Neuronal stem cell (in vitro differentiated cells): ENCODE data around the gene PURB. TPM values are rescaled to one million over a fixed set of nuclear protein-coding genes. Genes with fewer than 3 reads are reported as not detected.
"Not testable (repeated sequence)": the region's sequence is repeated elsewhere in the genome, so short reads cannot be mapped to it uniquely, and the experiment has no call there.

Experiments
- DNase-seq: peaks from one replicate; pipeline ENCODE4 v3.0.0-alpha.2; 2013; ENCODE audit warnings: low spot score
- H2AFZ ChIP-seq: one replicate; pipeline ENCODE4 v1.6.1; 2013; ENCODE audit warnings: mild to moderate bottlenecking, low read length, inconsistent platforms
- H2AK5ac ChIP-seq: 2 replicates; pipeline ENCODE4 v1.6.1; 2013; ENCODE audit warnings: low read depth, mild to moderate bottlenecking, inconsistent platforms, low read length, moderate library complexity, mixed read lengths
- H2BK120ac ChIP-seq: 2 replicates; pipeline ENCODE4 v1.6.1; 2013; ENCODE audit warnings: low read depth, mild to moderate bottlenecking, inconsistent platforms, low read length, moderate library complexity, mixed read lengths
- H2BK12ac ChIP-seq: one replicate; pipeline ENCODE4 v1.6.1; 2013; ENCODE audit warnings: low read length, inconsistent platforms
- H2BK15ac ChIP-seq: 2 replicates; pipeline ENCODE4 v1.6.1; 2013; ENCODE audit warnings: mild to moderate bottlenecking, low read length, inconsistent platforms, mixed read lengths
- H2BK5ac ChIP-seq: one replicate; pipeline ENCODE4 v1.6.1; 2013; ENCODE audit warnings: inconsistent platforms, mild to moderate bottlenecking, low read length, moderate library complexity
- H3K14ac ChIP-seq: one replicate; pipeline ENCODE4 v1.6.1; 2013; ENCODE audit warnings: low read length, inconsistent platforms
- H3K18ac ChIP-seq: 2 replicates; pipeline ENCODE4 v1.6.1; 2013; ENCODE audit warnings: low read length, inconsistent platforms
- H3K23ac ChIP-seq: 2 replicates; pipeline ENCODE4 v1.6.1; 2013; ENCODE audit warnings: low read depth, mild to moderate bottlenecking, mixed read lengths, low read length, inconsistent platforms; ENCODE audit not compliant: poor library complexity
- H3K27ac ChIP-seq: replicated peaks from 3 replicates; pipeline ENCODE4 v1.5.1; 2013; ENCODE audit warnings: low read length, inconsistent platforms
- H3K27me3 ChIP-seq, 3 experiments: 2 replicates each; pipeline ENCODE4 v1.6.1; 2013; ENCODE audit warnings: low read length in 3 of 3, mild to moderate bottlenecking in 2 of 3, inconsistent platforms in 1 of 3, low read depth in 1 of 3, mixed read lengths in 1 of 3, moderate library complexity in 1 of 3; ENCODE audit not compliant: control insufficient read depth in 3 of 3, insufficient read depth in 3 of 3
- H3K36me3 ChIP-seq, 2 donors: replicated peaks in 1 of 2; 2 replicates each; pipeline ENCODE4 v1.6.1; 2013; ENCODE audit warnings: low read length in 2 of 2; ENCODE audit not compliant: control insufficient read depth in 2 of 2, insufficient read depth in 2 of 2
- H3K4ac ChIP-seq: 2 replicates; pipeline ENCODE4 v1.6.1; 2013; ENCODE audit warnings: inconsistent platforms, mild to moderate bottlenecking, low read length, moderate library complexity
- H3K4me1 ChIP-seq, 2 donors: 1 replicate in 1 of 2; 2 replicates in 1 of 2; pipeline ENCODE4 v1.6.1; 2013; ENCODE audit warnings: low read length in 2 of 2, low read depth in 1 of 2; ENCODE audit not compliant: control insufficient read depth in 2 of 2, insufficient read depth in 1 of 2
- H3K4me2 ChIP-seq: one replicate; pipeline ENCODE4 v1.6.1; 2013; ENCODE audit warnings: mild to moderate bottlenecking, low read length, inconsistent platforms; ENCODE audit not compliant: insufficient read depth, poor library complexity, severe bottlenecking
- H3K4me3 ChIP-seq, 2 donors: 2 replicates each; pipeline ENCODE4 v1.5.1; 2013; ENCODE audit warnings: low read length in 2 of 2, mild to moderate bottlenecking in 2 of 2, inconsistent platforms in 1 of 2, moderate library complexity in 1 of 2
- H3K79me1 ChIP-seq: one replicate; pipeline ENCODE4 v1.6.1; 2013; ENCODE audit warnings: low read depth, mild to moderate bottlenecking, inconsistent platforms, low read length, moderate library complexity
- H3K9ac ChIP-seq: one replicate; pipeline ENCODE4 v1.6.1; 2013; ENCODE audit warnings: mild to moderate bottlenecking, low read depth, low read length, inconsistent platforms; ENCODE audit not compliant: poor library complexity
- H3K9me3 ChIP-seq, 2 donors: replicated peaks in 1 of 2; 2 replicates each; pipeline versions ENCODE3 to v1.6.1; 2013; ENCODE audit warnings: low read length in 2 of 2, mild to moderate bottlenecking in 2 of 2, inconsistent platforms in 1 of 2, low read depth in 1 of 2, mixed read lengths in 1 of 2, moderate library complexity in 1 of 2; ENCODE audit not compliant: control insufficient read depth in 2 of 2, insufficient read depth in 1 of 2
- H4K8ac ChIP-seq: one replicate; pipeline ENCODE4 v1.6.1; 2013; ENCODE audit warnings: low read depth, mild to moderate bottlenecking, inconsistent platforms, low read length, moderate library complexity
- H4K91ac ChIP-seq: one replicate; pipeline ENCODE4 v1.6.1; 2013; ENCODE audit warnings: low read length, low read depth, mild to moderate bottlenecking, inconsistent platforms; ENCODE audit not compliant: poor library complexity
- WGBS, 2 donors: extraction: QIAGEN DNeasy Blood & Tissue Kit; methylation state at CpG; one replicate each; pipeline ENCODE4 v1.1.7; 2013; ENCODE audit warnings: missing lambda C conversion rate in 2 of 2, mixed read lengths in 1 of 2; ENCODE audit not compliant: insufficient read length in 2 of 2, insufficient replicate concordance in 1 of 2; ENCODE audit errors: extremely low coverage in 2 of 2; 5-methylcytosine and 5-hydroxymethylcytosine counted together
- polyA plus RNA-seq, 2 experiments: library from polyadenylated mRNA; stranded (reverse); fragments of 200-250 nt; gene quantifications; one replicate each; pipeline ENCODE4 v1.2.3, GENCODE V29; 2013

PURB gene
- 12.2 TPM for polyA plus RNA-seq (2013, experiment 1 of 2)
- 12.7 TPM for polyA plus RNA-seq (2013, experiment 2 of 2)

DNA sequence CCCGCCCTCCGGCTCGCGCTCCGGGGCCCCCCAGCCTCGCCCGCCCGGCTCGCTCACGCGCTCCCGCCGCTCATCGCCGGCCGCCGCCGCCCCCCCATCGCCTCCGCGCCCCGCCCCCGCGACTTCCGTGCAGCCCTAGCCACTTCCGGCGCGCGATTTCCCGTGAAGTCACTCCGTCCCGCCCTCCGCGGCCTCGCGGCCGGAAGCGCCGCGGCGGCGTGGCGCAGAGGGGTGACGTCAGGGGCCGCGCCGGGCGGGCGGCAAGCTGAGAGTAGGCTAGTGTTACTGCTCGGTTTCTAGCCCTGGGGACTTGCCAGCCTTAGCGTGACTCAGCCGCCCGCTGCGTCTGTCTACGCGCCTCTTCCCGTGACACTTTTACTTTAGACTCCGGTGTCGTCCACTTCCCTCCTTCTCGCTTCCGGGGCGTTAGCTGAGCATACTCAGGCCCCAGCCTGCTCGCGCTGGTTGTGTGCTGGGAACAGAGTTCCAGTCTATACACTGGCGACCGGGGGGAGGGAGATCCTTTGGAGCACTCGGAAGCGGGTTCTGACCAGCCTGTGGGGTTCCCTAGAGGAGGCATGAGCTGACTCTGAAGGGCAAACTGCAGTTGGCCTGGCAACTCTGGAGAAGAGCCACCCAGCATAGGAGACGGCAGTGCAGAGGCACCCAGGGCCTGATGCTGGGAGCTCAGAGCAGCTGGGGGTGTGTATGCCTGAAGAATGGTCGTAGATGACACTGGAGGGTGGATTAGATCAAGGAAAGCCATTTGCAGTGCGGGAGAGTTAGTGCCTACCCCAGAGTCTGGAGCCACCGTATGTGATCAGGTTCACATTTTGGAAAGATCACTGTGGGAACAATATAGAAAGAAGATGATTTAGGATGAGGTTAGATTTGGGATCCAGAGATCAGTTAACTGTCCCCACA is at the start of gene PURB:
TSS of gene PURB (minus strand) at position 137 of the 924 bp plus-strand sequence. CDS start 182 bp downstream, outside the sequence.
- H3K4ac ChIP-seq: no peak within 1 kb of the TSS
- H3K23ac ChIP-seq: peak within 1 kb of the TSS; percentile 70
- H3K79me1 ChIP-seq: peaks cover 9% of the 10 kb centered on the region
- H3K9ac ChIP-seq: peak within 1 kb of the TSS; percentile 97
- DNase-seq: peak; percentile 93
- H2BK12ac ChIP-seq: no peak within 1 kb of the TSS
- H3K4me3 ChIP-seq: peak within 1 kb of the TSS; percentile 95 to 97
- H3K36me3 ChIP-seq: peaks cover 5 to 39% of the 10 kb centered on the region in 2 donors
- no peak within 1 kb of the TSS for H3K14ac ChIP-seq
- H3K18ac ChIP-seq: peak within 1 kb of the TSS; percentile 94
- H3K27me3 ChIP-seq: peaks cover 0 to 2% (median 0%) of the 10 kb centered on the region in 3 experiments
- H3K4me2 ChIP-seq: peak within 1 kb of the TSS; percentile 95
- H2AFZ ChIP-seq: peak within 1 kb of the TSS; percentile 95
- H4K8ac ChIP-seq: no peak within 1 kb of the TSS
- peak within 1 kb of the TSS; percentile 0 for H2AK5ac ChIP-seq
- H2BK5ac ChIP-seq: no peak within 1 kb of the TSS
- H3K9me3 ChIP-seq: no peaks in the 10 kb centered on the region
- H3K4me1 ChIP-seq: peaks cover 13 to 27% of the 10 kb centered on the region in 2 donors
- H2BK120ac ChIP-seq: peak within 1 kb of the TSS; percentile 37
- H2BK15ac ChIP-seq: no peak within 1 kb of the TSS
- no peak within 1 kb of the TSS for H4K91ac ChIP-seq
- peak within 1 kb of the TSS; percentile 84 for H3K27ac ChIP-seq
- no CpG with 5 or more reads among the region's 72 CpGs for WGBS, 2 donors

DNA sequence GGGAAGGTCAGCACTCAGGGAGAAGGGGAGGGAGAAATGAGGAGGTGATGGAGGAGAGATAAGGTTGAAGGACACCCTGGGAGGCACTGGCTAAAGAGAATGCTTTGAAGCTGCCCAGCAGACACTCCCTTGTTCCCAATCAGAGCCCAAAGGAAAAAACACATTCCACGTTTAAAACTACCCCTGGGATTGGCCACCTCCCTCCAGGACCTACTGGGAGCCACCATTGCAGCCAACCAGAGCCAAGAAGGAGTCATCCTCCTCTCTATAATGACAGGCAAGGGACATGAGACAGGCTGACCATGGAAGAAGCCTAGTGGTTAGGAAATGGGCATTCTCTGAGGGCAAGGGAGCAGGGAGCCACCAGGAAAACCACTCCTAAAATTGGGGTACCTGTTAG is 49.7 kb upstream of the PURB start:
- WGBS, 2 donors: no CpG with 5 or more reads among the region's 1 CpG
- Histone ChIP-seq H3K79me1 (no peaks in the 10 kb centered on the region), H3K9ac (no peak overlapping the region), H2AFZ (no peak overlapping the region), H2BK15ac (no peak overlapping the region), H3K9me3 (no peaks in the 10 kb centered on the region), H3K36me3 (no peaks in the 10 kb centered on the region), H3K27ac (no peak overlapping the region), H3K4ac (no peak overlapping the region), H2AK5ac (no peak overlapping the region), H4K91ac (no peak overlapping the region), H4K8ac (no peak overlapping the region), H3K4me1 (no peaks in the 10 kb centered on the region), H3K18ac (no peak overlapping the region), H3K23ac (no peak overlapping the region), H2BK5ac (no peak overlapping the region), H3K27me3 (peaks cover 0 to 30% (median 0%) of the 10 kb centered on the region in 3 experiments), H2BK12ac (no peak overlapping the region), H3K14ac (no peak overlapping the region), H3K4me2 (no peak overlapping the region), H2BK120ac (no peak overlapping the region), H3K4me3 (no peak overlapping the region)
- no peak for DNase-seq

DNA sequence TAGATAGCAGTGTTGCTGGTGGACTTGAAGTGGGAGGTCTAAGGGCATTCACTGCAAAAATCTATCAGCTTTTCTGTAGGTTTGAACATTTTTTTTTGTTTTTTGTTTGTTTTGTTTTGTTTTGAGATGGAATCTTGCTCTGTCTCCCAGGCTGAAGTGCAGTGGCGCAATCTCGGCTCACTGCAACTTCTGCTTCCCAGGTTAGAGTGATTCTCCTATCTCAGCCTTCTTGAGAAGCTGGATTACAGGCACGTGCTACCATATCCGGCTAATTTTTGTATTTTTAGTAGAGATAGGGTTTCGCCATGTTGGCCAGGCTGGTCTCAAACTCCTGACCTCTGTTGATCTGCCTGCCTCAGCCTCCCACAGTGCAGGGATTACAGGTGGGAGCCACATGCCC is 49.2 kb upstream of the PURB start:
- not testable (repeated sequence) for H3K14ac ChIP-seq, H2BK15ac ChIP-seq, H4K8ac ChIP-seq, H3K18ac ChIP-seq, H3K4me2 ChIP-seq, H2BK12ac ChIP-seq, H2AK5ac ChIP-seq, H2BK5ac ChIP-seq, H3K36me3 ChIP-seq, H3K23ac ChIP-seq, H3K9ac ChIP-seq, H3K79me1 ChIP-seq, H3K9me3 ChIP-seq, H4K91ac ChIP-seq, DNase-seq, H3K4me1 ChIP-seq, H3K4me3 ChIP-seq, H2BK120ac ChIP-seq, H3K27ac ChIP-seq, H2AFZ ChIP-seq, H3K4ac ChIP-seq
- peaks cover 0 to 28% (median 0%) of the 10 kb centered on the region in 3 experiments for H3K27me3 ChIP-seq
- no CpG with 5 or more reads among the region's 5 CpGs for WGBS, 2 donors

DNA sequence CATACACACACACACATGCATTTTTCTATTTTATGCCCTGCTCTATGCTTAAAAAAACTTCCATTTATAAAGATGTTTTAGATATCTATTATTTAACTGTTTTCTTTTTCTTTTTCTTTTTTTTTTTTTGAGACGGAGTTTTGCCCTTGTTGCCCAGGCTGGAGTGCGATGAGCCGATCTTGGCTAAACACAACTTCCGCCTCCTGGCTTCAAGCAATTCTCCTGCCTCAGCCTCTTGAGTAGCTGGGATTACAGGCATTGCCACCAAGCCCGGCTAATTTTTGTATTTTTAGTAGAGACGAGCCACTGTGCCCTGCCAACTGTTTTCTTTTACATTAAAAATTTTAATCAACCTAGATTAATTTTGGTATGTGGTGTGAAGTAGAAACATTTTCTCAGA is 45.6 kb upstream of the PURB start:
- no CpG with 5 or more reads among the region's 6 CpGs for WGBS, 2 donors

More for the DNA sequence above, 45.6 kb upstream of the PURB start:
- Histone ChIP-seq H2BK12ac (no peak overlapping the region), H2AK5ac (no peak overlapping the region), H4K91ac (no peak overlapping the region), H3K4me2 (no peak overlapping the region), H3K36me3 (no peaks in the 10 kb centered on the region), H3K4me1 (no peaks in the 10 kb centered on the region), H3K4me3 (no peak overlapping the region), H3K18ac (no peak overlapping the region), H3K79me1 (no peaks in the 10 kb centered on the region), H3K27ac (no peak overlapping the region), H3K27me3 (peaks cover 0 to 9% (median 0%) of the 10 kb centered on the region in 3 experiments), H4K8ac (no peak overlapping the region), H3K9me3 (peaks cover 0 to 2% of the 10 kb centered on the region in 2 donors), H3K14ac (no peak overlapping the region), H2BK5ac (no peak overlapping the region), H3K4ac (no peak overlapping the region), H2BK120ac (no peak overlapping the region), H3K23ac (no peak overlapping the region), H2BK15ac (no peak overlapping the region), H2AFZ (no peak overlapping the region), H3K9ac (no peak overlapping the region)
- no peak for DNase-seq
